Lung (tissue), 12 donors: Measurements from ENCODE around the gene FAM193A. TPM values are rescaled to one million over a fixed set of nuclear protein-coding genes. Genes with fewer than 3 reads are reported as not detected.

Experiments
- ATAC-seq: fragments of 200-7000 bp; cut with Tn5 transposase; one replicate; pipeline ENCODE4 v1.9.1; 2020; ENCODE audit warnings: moderate number of reproducible peaks; ENCODE audit not compliant: insufficient read depth, low FRiP score
- DNase-seq, 3 donors: peaks; one replicate each; pipeline ENCODE4 v3.0.0-alpha.2; 2013 to 2017
- H3K27ac ChIP-seq, 2 donors: one replicate each; pipeline ENCODE4 v1.5.1; 2013; ENCODE audit warnings: mild to moderate bottlenecking in 2 of 2, moderate library complexity in 2 of 2, control low read depth in 1 of 2, inconsistent platforms in 1 of 2, low read depth in 1 of 2, low read length in 1 of 2
- H3K27me3 ChIP-seq, 3 donors: one replicate each; pipeline ENCODE4 v1.5.1; 2013; ENCODE audit warnings: low read length in 2 of 3; ENCODE audit not compliant: control insufficient read depth in 3 of 3, insufficient read depth in 3 of 3
- H3K36me3 ChIP-seq, 4 donors: one replicate each; pipeline ENCODE4 v1.5.1; 2013; ENCODE audit warnings: low read length in 4 of 4, mild to moderate bottlenecking in 1 of 4, moderate library complexity in 1 of 4; ENCODE audit not compliant: control insufficient read depth in 4 of 4, insufficient read depth in 4 of 4
- H3K4me1 ChIP-seq, 5 donors: one replicate each; pipeline ENCODE4 v1.5.1; 2013; ENCODE audit warnings: low read length in 5 of 5, mild to moderate bottlenecking in 2 of 5, moderate library complexity in 1 of 5; ENCODE audit not compliant: control insufficient read depth in 5 of 5, insufficient read depth in 5 of 5
- H3K4me3 ChIP-seq: one replicate; pipeline ENCODE4 v1.5.1; 2013; ENCODE audit warnings: mild to moderate bottlenecking, control low read depth, moderate library complexity
- H3K9ac ChIP-seq, 2 donors: one replicate each; pipeline ENCODE4 v1.5.1; 2013; ENCODE audit warnings: low read length in 2 of 2, control low read depth in 1 of 2; ENCODE audit not compliant: insufficient read depth in 1 of 2
- H3K9me3 ChIP-seq, 4 donors: one replicate each; pipeline ENCODE4 v1.5.1; 2013; ENCODE audit warnings: low read length in 3 of 4, mild to moderate bottlenecking in 1 of 4, moderate library complexity in 1 of 4; ENCODE audit not compliant: control insufficient read depth in 4 of 4, insufficient read depth in 3 of 4
- CTCF ChIP-seq: IDR thresholded peaks from 2 replicates; pipeline ENCODE4 v1.5.1; 2012; ENCODE audit warnings: mild to moderate bottlenecking; ENCODE audit errors: control extremely low read depth, extremely low read depth
- WGBS, 2 donors: extraction: QIAGEN DNeasy Blood & Tissue Kit; methylation state at CpG; one replicate each; pipeline ENCODE4 v1.1.7; 2013; 5-methylcytosine and 5-hydroxymethylcytosine counted together
- polyA plus RNA-seq, 2 donors: library from polyadenylated mRNA; stranded (reverse); fragments of 200-250 nt; gene quantifications; one replicate each; pipeline ENCODE4 v1.2.1, GENCODE V29; 2013
- total RNA-seq, 2 donors: library from RNA; depleted of rRNA in 1 of 2; stranded (reverse); fragments of >200 nt in 1 of 2; gene quantifications; one replicate each; pipeline ENCODE4 v1.2.1, GENCODE V29; 2014 to 2021
- donor health status: control.
- donor health status: control.
- donor health status: Bipolar disorder and iron deficiency.
- donor health status: healthy.
- donor health status: DM: yes; HTN: yes; CAD: no.

The FAM193A gene
- total and polyA plus RNA-seq, 4 donors, result 9.7 to 33.2 (median 17.5) TPM

- Histone ChIP-seq H3K4me1 (peaks cover 7 to 41% (median 19%) of the 10 kb centered on the region in 5 donors), H3K4me3 (no peak overlapping the region), H3K36me3 (peaks cover 0 to 17% (median 2%) of the 10 kb centered on the region in 4 donors), H3K9me3 (no peaks in the 10 kb centered on the region), H3K27me3 (no peaks in the 10 kb centered on the region), H3K27ac (no peak overlapping the region), H3K9ac (no peak overlapping the region)
- DNase-seq (no peak), ATAC-seq (no peak)
- TF ChIP-seq CTCF, result no peak
- WGBS, 2 donors, result 53% methylated on average over 6 of the region's 6 CpGs
These were observed 62.8 kb downstream of the FAM193A start for GRCh38 chr4:2599304-2599654.

- Histone ChIP-seq H3K9ac (no peak overlapping the region), H3K36me3 (peaks cover 0 to 17% (median 2%) of the 10 kb centered on the region in 4 donors), H3K4me1 (peaks cover 7 to 35% (median 19%) of the 10 kb centered on the region in 5 donors), H3K27me3 (no peaks in the 10 kb centered on the region), H3K9me3 (no peaks in the 10 kb centered on the region), H3K27ac (no peak overlapping the region), H3K4me3 (no peak overlapping the region)
- ATAC-seq (no peak), DNase-seq (no peak)
- TF ChIP-seq CTCF, result no peak
- WGBS, 2 donors, result 94 to 98% methylated on average over 6 of the region's 6 CpGs
These were observed 64.4 kb downstream of the FAM193A start for GRCh38 chr4:2600878-2601277.

- no peak for ATAC-seq
- no peak overlapping the region for H3K27ac ChIP-seq
These were observed 68.2 kb downstream of the FAM193A start for GRCh38 chr4:2604614-2605013.

More at GRCh38 chr4:2604614-2605013, 68.2 kb downstream of the FAM193A start:
- no peaks in the 10 kb centered on the region for H3K27me3 ChIP-seq
- H3K9me3 ChIP-seq, result no peaks in the 10 kb centered on the region
- peaks cover 0 to 13% (median 0%) of the 10 kb centered on the region in 4 donors for H3K36me3 ChIP-seq
- peaks cover 0 to 6% (median 3%) of the 10 kb centered on the region in 5 donors for H3K4me1 ChIP-seq
- WGBS, 2 donors, result 88 to 92% methylated on average over 4 of the region's 4 CpGs
- no peak overlapping the region for H3K4me3 ChIP-seq
- TF ChIP-seq CTCF, result no peak
- no peak for DNase-seq
- H3K9ac ChIP-seq, result no peak overlapping the region
